Mononuclear cell (primary cell): ENCODE measurements around the gene LBX2. TPM values are rescaled to one million over a fixed set of nuclear protein-coding genes. Genes with fewer than 3 reads are reported as not detected.

ENCODE experiments used
- total RNA-seq: library from RNA; depleted of rRNA; stranded (reverse); fragments of >200 nt; gene quantifications from one replicate; pipeline ENCODE4 v1.2.3, GENCODE V29; 2012

The LBX2 gene
- total RNA-seq, 1 donor = 0.21 TPM

Other genes starting within 250 kb of the LBX2 start
- gene SLC4A5, start 156.2 kb downstream of the LBX2 start, total RNA-seq = 6.7 TPM
- gene DCTN1, start 119.3 kb downstream of the LBX2 start, total RNA-seq = 41.8 TPM
- gene C2orf81, start 78.0 kb downstream of the LBX2 start, total RNA-seq = 0.94 TPM
- 9.3 TPM for gene WDR54, start 77.9 kb downstream of the LBX2 start, total RNA-seq
- gene RTKN, start 57.7 kb downstream of the LBX2 start, total RNA-seq = 0.31 TPM
- 15.3 TPM for gene INO80B, start 44.5 kb downstream of the LBX2 start, total RNA-seq
- 18.5 TPM for gene WBP1, start 41.2 kb downstream of the LBX2 start, total RNA-seq
- gene MOGS, start 34.2 kb downstream of the LBX2 start, total RNA-seq = 17.1 TPM
- 8.3 TPM for gene MRPL53, start 26.9 kb downstream of the LBX2 start, total RNA-seq
- 8.3 TPM for gene CCDC142, start 16.6 kb downstream of the LBX2 start, total RNA-seq
- gene TTC31, start 16.5 kb downstream of the LBX2 start, total RNA-seq = 14.0 TPM
- gene PCGF1, start 8.1 kb upstream of the LBX2 start, total RNA-seq = 12.1 TPM
- 0.10 TPM for gene TLX2, start 14.8 kb upstream of the LBX2 start, total RNA-seq
- not detected for gene DQX1, start 26.6 kb upstream of the LBX2 start, total RNA-seq
- gene AUP1, start 30.1 kb upstream of the LBX2 start, total RNA-seq = 115 TPM
- gene HTRA2, start 30.3 kb upstream of the LBX2 start, total RNA-seq = 17.9 TPM
- gene LOXL3, start 54.3 kb upstream of the LBX2 start, total RNA-seq = 3.9 TPM
- 2.9 TPM for gene DOK1, start 55.1 kb upstream of the LBX2 start, total RNA-seq
- gene M1AP, start 148.7 kb upstream of the LBX2 start, total RNA-seq = 0.31 TPM
- gene SEMA4F, start 154.6 kb upstream of the LBX2 start, total RNA-seq = 2.0 TPM